Ovary (tissue), 10 donors: ENCODE results near the gene SLC35A2. TPM values are rescaled to one million over a fixed set of nuclear protein-coding genes. Genes with fewer than 3 reads are reported as not detected.

Experiments used
- DNase-seq, 5 donors: peaks; one replicate each; pipeline ENCODE4 v3.0.0-alpha.2; 2019 to 2020
- H3K27ac ChIP-seq, 2 donors: fragments of 200-600 bp; one replicate each; pipeline versions ENCODE4 v1.5.1 to v1.8.0; 2019 to 2022
- H3K27me3 ChIP-seq: fragments of 200-600 bp; one replicate; pipeline ENCODE4 v1.8.0; 2022
- H3K36me3 ChIP-seq: fragments of 200-600 bp; sonication (generic); one replicate; pipeline ENCODE4 v1.5.1; 2019
- H3K4me1 ChIP-seq: one replicate; pipeline ENCODE4 v1.8.1; 2013; ENCODE audit warnings: mild to moderate bottlenecking, moderate library complexity; ENCODE audit not compliant: insufficient read depth
- H3K4me3 ChIP-seq: fragments of 200-600 bp; sonication (generic); one replicate; pipeline ENCODE4 v1.5.1; 2017
- H3K9me3 ChIP-seq, 2 donors: fragments of 200-600 bp in 1 of 2; sonication (generic) in 1 of 2; one replicate each; pipeline versions ENCODE4 v1.5.1 to v1.8.1; 2013 to 2019; ENCODE audit warnings: mild to moderate bottlenecking in 1 of 2, moderate library complexity in 1 of 2
- EP300 ChIP-seq: sonication (generic); formaldehyde crosslinking; IDR thresholded peaks from one replicate; pipeline ENCODE4 v1.6.1; 2017; ENCODE audit warnings: antibody characterized with exemption
- POLR2A ChIP-seq: fragments of 450-650 bp; IDR thresholded peaks from one replicate; pipeline ENCODE4 v1.6.1; 2017; ENCODE audit warnings: antibody characterized with exemption, mild to moderate bottlenecking, moderate library complexity
- WGBS, 3 donors: extraction: QIAGEN DNeasy Blood & Tissue Kit in 1 of 3; methylation state at CpG; one replicate each; pipeline versions ENCODE4 v1.1.5 to v1.1.7; 2013 to 2017; 5-methylcytosine and 5-hydroxymethylcytosine counted together
- intact Hi-C, 4 donors: fragments of 100-400 bp; cut with DNase I; formaldehyde crosslinking; loops; one replicate each; pipeline versions ENCODE4 v1.11.0 to v1.15.1; 2022 to 2023
- long read RNA-seq, 3 donors: library from polyadenylated mRNA in 2 of 3; unstranded in 2 of 3; transcript quantifications; one replicate each; pipeline ENCODE4 v2.0.0 and lab custom pipeline, GENCODE V29; 2021 to 2026
- polyA plus RNA-seq, 2 donors: library from polyadenylated mRNA; stranded (reverse); fragments of 200-250 nt in 1 of 2; fragments of 350-450 nt in 1 of 2; fragmentation: Illumina TruSeq in 1 of 2; extraction: RNeasy Lipid Tissue Mini Kit (QIAGEN cat#74804) in 1 of 2; gene quantifications; one replicate each; pipeline ENCODE4 v1.2.3, GENCODE V29; 2013 to 2014
- total RNA-seq, 7 donors: library from RNA; depleted of rRNA in 2 of 7; stranded (reverse); fragments of >200 nt in 2 of 7; fragmentation: NEBNext Ultra II Directional in 3 of 7; extraction: Animal tissue kit (Norgen Biotek cat#: 25700) in 3 of 7; gene quantifications; one replicate each; pipeline versions ENCODE4 v1.1.0 to v1.2.4, GENCODE V29; 2016 to 2023
- TF ChIP-seq, protein P1 (sequence below), 3 donors: fragments of 450-650 bp in 2 of 3; fragments of 200-600 bp in 1 of 3; IDR thresholded peaks; one replicate each; pipeline versions ENCODE4 v1.5.1 to v1.8.0; 2016 to 2022; ENCODE audit warnings: antibody characterized with exemption in 3 of 3, mild to moderate bottlenecking in 1 of 3
- donor health status: DM: no; HTN: no; CAD: no; lungs with moderate emphysema.
- donor health status: DM: no; HTN: no; CAD: no.
- donor health status: Bipolar disorder and iron deficiency.
- donor health status: DM: yes; HTN: yes; CAD: no.
- donor health status: DM: no; HTN: no; CAD: no.
- donor health status: DM: yes; HTN: yes; CAD: no.

Gene SLC35A2
- total RNA-seq, result 10 to 100 TPM in 4 of 7 donors, 1 to 10 TPM in 3; 8.2 to 18.8 (median 12.5) TPM
- 10 to 100 TPM; 10.3 to 14.3 TPM for polyA plus RNA-seq
- long read RNA-seq, donor 1, transcript SLC35A2-204 (4 exons, 3,047 nt), result major isoform, 12 of 40 reads
- long read RNA-seq, donor 1, partial matches to known transcripts, result 12 of 40 reads
- long read RNA-seq, donor 1, other reads (novel, unspliced or antisense), result 6 of 40 reads
- long read RNA-seq, donor 2, transcript SLC35A2-204 (4 exons, 3,047 nt), result major isoform, 5 of 7 reads
- long read RNA-seq, donor 2, partial matches to known transcripts, result 0 of 7 reads
- long read RNA-seq, donor 2, other reads (novel, unspliced or antisense), result 0 of 7 reads
- long read RNA-seq, donor 3, transcript SLC35A2-204 (4 exons, 3,047 nt), result major isoform, 19 of 34 reads
- long read RNA-seq, donor 3, partial matches to known transcripts, result 3 of 34 reads
- long read RNA-seq, donor 3, other reads (novel, unspliced or antisense), result 2 of 34 reads

DNA sequence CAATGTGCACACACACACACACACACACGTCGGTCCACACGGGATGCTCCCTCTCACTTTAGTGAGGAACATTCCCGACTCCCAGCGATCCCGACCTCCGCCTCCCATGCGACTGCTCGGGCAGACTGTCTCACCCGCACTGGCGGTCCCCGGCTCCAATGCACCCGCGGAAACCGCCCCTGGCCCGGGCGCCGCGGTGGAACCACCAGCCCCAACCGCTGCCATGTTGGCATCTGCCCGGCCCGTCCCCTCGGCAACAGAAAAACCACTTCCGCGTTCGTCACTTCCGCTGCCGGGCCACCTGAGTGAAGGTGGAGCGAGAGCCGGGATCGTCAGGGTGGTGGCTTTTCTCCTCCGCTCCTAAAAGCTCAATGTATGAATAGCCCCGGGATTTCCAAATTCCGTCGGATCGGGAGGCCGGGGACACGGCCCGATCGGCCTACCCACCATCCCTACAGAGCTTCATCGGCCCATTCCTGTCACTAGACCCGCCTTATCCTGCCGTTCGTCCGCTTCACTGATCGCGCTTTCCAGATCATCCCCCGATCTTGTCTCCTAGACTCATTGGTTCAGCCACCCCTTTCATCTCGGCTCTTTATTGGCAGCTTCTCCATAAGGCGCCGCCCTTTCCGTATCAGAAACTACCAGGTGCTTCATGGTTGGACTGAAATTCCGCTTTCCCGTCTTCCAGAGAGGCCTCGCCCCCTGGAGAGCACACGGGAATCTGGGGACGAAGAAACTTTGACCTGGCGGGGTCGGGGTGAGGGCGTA lies at the start of gene SLC35A2:
SLC35A2 (minus strand) TSS at position 235 of the 771 bp plus-strand sequence; CDS start at position 225, 10 bp downstream.
- no peaks in the 10 kb centered on the region for H3K27me3 ChIP-seq
- H3K36me3 ChIP-seq, result no peaks in the 10 kb centered on the region
- peak within 1 kb of the TSS; percentile 54 for H3K4me3 ChIP-seq
- 28 to 37% (median 34%) methylated on average over 60 of the region's 60 CpGs for WGBS, 3 donors
- no peak within 1 kb of the TSS for H3K27ac ChIP-seq
- H3K4me1 ChIP-seq, result peaks cover 2% of the 10 kb centered on the region
- peak; percentile 78 to 85 (median 81) for DNase-seq
- intact Hi-C loops, result loop anchor here in 1 of 4 donors (5.0 kb wide), 1 partner anchor 256 kb away; no protein-coding TSS in a partner anchor
- H3K9me3 ChIP-seq, result no peaks in the 10 kb centered on the region
- TF ChIP-seq POLR2A, result peak; percentile 51
- TF ChIP-seq, protein P1, sequence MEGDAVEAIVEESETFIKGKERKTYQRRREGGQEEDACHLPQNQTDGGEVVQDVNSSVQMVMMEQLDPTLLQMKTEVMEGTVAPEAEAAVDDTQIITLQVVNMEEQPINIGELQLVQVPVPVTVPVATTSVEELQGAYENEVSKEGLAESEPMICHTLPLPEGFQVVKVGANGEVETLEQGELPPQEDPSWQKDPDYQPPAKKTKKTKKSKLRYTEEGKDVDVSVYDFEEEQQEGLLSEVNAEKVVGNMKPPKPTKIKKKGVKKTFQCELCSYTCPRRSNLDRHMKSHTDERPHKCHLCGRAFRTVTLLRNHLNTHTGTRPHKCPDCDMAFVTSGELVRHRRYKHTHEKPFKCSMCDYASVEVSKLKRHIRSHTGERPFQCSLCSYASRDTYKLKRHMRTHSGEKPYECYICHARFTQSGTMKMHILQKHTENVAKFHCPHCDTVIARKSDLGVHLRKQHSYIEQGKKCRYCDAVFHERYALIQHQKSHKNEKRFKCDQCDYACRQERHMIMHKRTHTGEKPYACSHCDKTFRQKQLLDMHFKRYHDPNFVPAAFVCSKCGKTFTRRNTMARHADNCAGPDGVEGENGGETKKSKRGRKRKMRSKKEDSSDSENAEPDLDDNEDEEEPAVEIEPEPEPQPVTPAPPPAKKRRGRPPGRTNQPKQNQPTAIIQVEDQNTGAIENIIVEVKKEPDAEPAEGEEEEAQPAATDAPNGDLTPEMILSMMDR (IDR thresholded peaks at IDR 0.05), result no peak

DNA sequence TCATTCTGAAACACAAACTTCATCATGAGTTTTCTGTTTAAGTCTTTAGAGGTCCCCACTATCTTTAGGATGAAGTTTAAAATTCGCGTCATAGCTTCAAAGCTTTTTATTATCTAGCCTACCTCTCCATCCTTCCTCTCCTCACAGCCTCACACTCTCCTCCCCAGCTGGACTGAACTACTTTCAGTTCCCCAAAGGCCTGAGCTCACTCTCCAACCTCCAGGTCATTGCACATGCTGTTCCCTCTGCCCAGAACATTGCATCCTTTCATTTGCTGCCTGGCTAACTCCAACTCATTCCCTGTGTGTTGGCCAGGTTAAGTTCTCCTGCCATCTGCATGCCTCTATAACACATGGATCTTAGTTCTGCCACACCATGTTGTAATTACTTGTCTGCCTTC lies 48.8 kb upstream of the SLC35A2 start:
- 64 to 73% (median 68%) methylated on average over 2 of the region's 2 CpGs for WGBS, 3 donors
- Histone ChIP-seq H3K27ac (no peak overlapping the region), H3K4me1 (no peaks in the 10 kb centered on the region), H3K36me3 (no peaks in the 10 kb centered on the region), H3K27me3 (no peaks in the 10 kb centered on the region), H3K4me3 (no peak overlapping the region), H3K9me3 (no peaks in the 10 kb centered on the region)
- TF ChIP-seq EP300 (no peak), POLR2A (no peak)
- TF ChIP-seq, protein P1 (IDR thresholded peaks at IDR 0.05), result no peak
- intact Hi-C loops, result no loop called here
- no peak for DNase-seq

DNA sequence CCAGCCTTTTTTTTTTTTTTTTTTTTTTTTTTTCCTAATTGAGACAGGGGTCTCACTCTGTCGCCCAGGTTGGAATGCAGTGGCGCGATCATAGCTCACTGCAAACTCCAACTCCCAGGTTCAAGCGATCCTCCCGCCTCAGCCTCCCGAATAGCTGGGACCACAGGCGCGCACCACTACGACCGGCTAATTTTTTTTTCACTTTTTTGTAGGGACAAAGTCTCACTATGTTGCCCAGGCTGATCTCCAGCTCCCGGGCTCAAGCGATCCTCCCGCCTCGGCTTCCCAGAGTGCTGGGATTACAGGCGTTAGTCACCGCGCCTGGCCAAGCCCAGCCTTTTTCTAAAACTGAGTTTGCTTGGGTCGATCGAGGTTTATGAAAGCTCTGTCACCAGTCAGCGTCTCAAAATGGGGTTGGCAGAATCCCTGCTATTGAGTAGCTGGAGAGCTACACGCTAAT lies 47.2 kb upstream of the SLC35A2 start:
- 34 to 55% (median 48%) methylated on average over 21 of the region's 21 CpGs for WGBS, 3 donors

DNA sequence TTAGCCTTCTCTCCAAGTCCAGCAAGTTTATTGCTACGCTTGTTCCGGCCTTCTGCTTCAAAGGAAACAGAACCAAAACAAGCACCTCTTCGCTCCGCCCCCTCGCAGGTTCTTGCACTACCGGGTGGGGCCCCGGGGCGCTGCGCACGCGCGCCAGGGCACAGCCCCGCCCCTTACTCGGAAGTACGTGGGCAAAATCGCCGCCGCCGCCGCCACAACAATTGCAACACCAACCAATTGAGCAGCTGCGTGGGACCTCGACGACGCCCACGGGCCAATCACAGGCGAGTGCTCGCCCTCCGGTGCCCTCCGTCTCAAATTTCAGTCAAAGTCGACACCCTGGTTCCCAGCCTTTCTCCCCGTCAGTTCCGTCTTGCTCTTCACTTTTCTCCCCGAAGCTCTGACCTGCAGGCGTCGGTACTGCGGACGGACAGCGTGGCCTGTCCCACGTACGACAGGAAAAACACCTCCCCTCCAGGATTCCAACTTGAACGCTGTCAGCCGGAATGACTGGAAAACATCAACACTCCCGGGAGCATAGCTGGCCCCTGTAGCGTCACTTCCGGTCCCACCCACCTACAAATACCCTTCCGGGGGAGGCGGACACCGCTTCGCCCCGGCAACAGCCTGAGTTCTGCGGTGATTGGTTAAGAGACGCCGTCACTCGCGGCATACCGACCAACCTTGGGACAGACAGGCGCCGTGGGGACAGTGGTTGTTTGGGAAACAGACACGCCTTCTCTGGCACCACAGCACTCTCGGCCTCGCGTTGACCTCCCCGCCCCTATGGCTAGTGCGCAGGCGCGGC lies 46.6 kb upstream of the SLC35A2 start:
- no peaks in the 10 kb centered on the region for H3K9me3 ChIP-seq
- H3K27me3 ChIP-seq, result no peaks in the 10 kb centered on the region
- intact Hi-C loops, result no loop called here
- peak overlapping the region; percentile 54 for H3K4me3 ChIP-seq
- no peaks in the 10 kb centered on the region for H3K4me1 ChIP-seq
- DNase-seq, result peak; percentile 93 to 97 (median 95)
- 27 to 47% (median 36%) methylated on average over 66 of the region's 66 CpGs for WGBS, 3 donors
- TF ChIP-seq POLR2A (peak; percentile 84), EP300 (peak; percentile 54)
- TF ChIP-seq, protein P1 (IDR thresholded peaks at IDR 0.05), result peak in 1 of 3 donors; percentile 13
- H3K27ac ChIP-seq, result peak overlapping the region; percentile 90
- H3K36me3 ChIP-seq, result no peaks in the 10 kb centered on the region

More for the DNA sequence above, 47.2 kb upstream of the SLC35A2 start:
- Histone ChIP-seq H3K36me3 (no peaks in the 10 kb centered on the region), H3K4me3 (peak overlapping the region; percentile 10), H3K27ac (peak overlapping the region; percentile 18 to 90), H3K9me3 (no peaks in the 10 kb centered on the region), H3K27me3 (no peaks in the 10 kb centered on the region), H3K4me1 (no peaks in the 10 kb centered on the region)
- peak in 3 of 5 donors; percentile 37 to 64 (median 52) for DNase-seq
- intact Hi-C loops, result no loop called here
- no peak for TF ChIP-seq POLR2A
